SK-N-SH (cell line): ENCODE results near the gene ATG4B. TPM values are rescaled to one million over a fixed set of nuclear protein-coding genes. Genes with fewer than 3 reads are reported as not detected.

Experiments used
- CTCF ChIA-PET: fragments of 300-600, 350-600 bp; formaldehyde crosslinking; extraction: SDS; loops from one replicate; lab custom pipeline; 2021; lab: Yijun Ruan, JAX
- POLR2A ChIA-PET: fragments of 350-600 bp; sonication (Branson Sonifier 250); formaldehyde crosslinking; extraction: SDS; loops from one replicate; lab custom pipeline; 2020; ENCODE audit warnings: antibody characterized with exemption, inconsistent platforms; lab: Yijun Ruan, JAX
- DNase-seq: peaks from one replicate; pipeline ENCODE4 v3.0.0; 2012
- H2AFZ ChIP-seq: fragments of 200-600 bp; sonication (generic); 2 replicates; pipeline ENCODE4 v1.8.1; 2016; ENCODE audit warnings: antibody characterized with exemption, mild to moderate bottlenecking, low read depth
- H3F3A ChIP-seq: fragments of 200-600 bp; sonication (generic); replicated peaks from 2 replicates; pipeline ENCODE3; 2016; ENCODE audit warnings: antibody characterized with exemption, mild to moderate bottlenecking; ENCODE audit not compliant: insufficient read depth
- H3K27ac ChIP-seq, 2 experiments: fragments of 200-500 bp in 1 of 2; fragments of 200-600 bp in 1 of 2; sonication (Bioruptor generic) in 1 of 2; sonication (generic), shearing (Covaris generic) in 1 of 2; 2 replicates each; pipeline versions ENCODE4 v1.5.1 to v1.6.1; 2014 to 2016; ENCODE audit warnings: low read depth in 2 of 2, inconsistent platforms in 1 of 2, low read length in 1 of 2, mild to moderate bottlenecking in 1 of 2, mixed read lengths in 1 of 2
- H3K27me3 ChIP-seq: fragments of 200-600 bp; sonication (generic), shearing (Covaris generic); 2 replicates; pipeline ENCODE4 v1.6.1; 2016; ENCODE audit warnings: mixed run types; ENCODE audit not compliant: insufficient read depth
- H3K36me3 ChIP-seq, 2 experiments: fragments of 200-500 bp in 1 of 2; fragments of 200-600 bp in 1 of 2; sonication (Bioruptor generic) in 1 of 2; sonication (generic) in 1 of 2; replicated peaks in 1 of 2; 2 replicates each; pipeline versions ENCODE3 to v1.5.1; 2014 to 2016; ENCODE audit warnings: low read length in 1 of 2, mild to moderate bottlenecking in 1 of 2; ENCODE audit not compliant: insufficient read depth in 2 of 2, control insufficient read depth in 1 of 2
- H3K4me1 ChIP-seq, 2 experiments: fragments of 200-500 bp in 1 of 2; fragments of 200-600 bp in 1 of 2; sonication (Bioruptor generic) in 1 of 2; sonication (generic), shearing (Covaris generic) in 1 of 2; 2 replicates each; pipeline versions ENCODE4 v1.5.1 to v1.6.1; 2014 to 2016; ENCODE audit warnings: low read depth in 1 of 2, low read length in 1 of 2, mixed run types in 1 of 2; ENCODE audit not compliant: insufficient read depth in 2 of 2, control insufficient read depth in 1 of 2
- H3K4me2 ChIP-seq: fragments of 200-600 bp; sonication (generic), shearing (Covaris generic); 2 replicates; pipeline ENCODE4 v1.6.1; 2017; ENCODE audit warnings: mixed run types
- H3K4me3 ChIP-seq, 2 experiments: fragments of 200-500 bp in 1 of 2; fragments of 200-600 bp in 1 of 2; sonication (Bioruptor generic) in 1 of 2; sonication (generic), shearing (Covaris generic) in 1 of 2; 2 replicates each; pipeline versions ENCODE4 v1.5.1 to v1.8.1; 2014 to 2016; ENCODE audit warnings: low read depth in 2 of 2, inconsistent platforms in 1 of 2, low read length in 1 of 2, mild to moderate bottlenecking in 1 of 2, mixed read lengths in 1 of 2, moderate library complexity in 1 of 2
- H3K79me2 ChIP-seq: fragments of 200-600 bp; sonication (generic); 2 replicates; pipeline ENCODE4 v1.8.1; 2017; ENCODE audit warnings: mild to moderate bottlenecking; ENCODE audit not compliant: insufficient read depth
- H3K9ac ChIP-seq: fragments of 200-600 bp; sonication (generic); 2 replicates; pipeline ENCODE4 v1.6.1; 2017; ENCODE audit warnings: mixed run types
- H3K9me2 ChIP-seq: fragments of 200-600 bp; sonication (generic); 2 replicates; pipeline ENCODE4 v1.6.1; 2017; ENCODE audit warnings: mixed run types
- H3K9me3 ChIP-seq: fragments of 200-600 bp; sonication (generic); 2 replicates; pipeline ENCODE4 v1.6.1; 2017; ENCODE audit warnings: mixed run types, mild to moderate bottlenecking, moderate library complexity
- H4K20me1 ChIP-seq: fragments of 200-600 bp; sonication (generic); 2 replicates; pipeline ENCODE4 v1.6.1; 2017; ENCODE audit warnings: mild to moderate bottlenecking, mixed run types; ENCODE audit not compliant: insufficient read depth
- CHD2 ChIP-seq: fragments of 150-350 bp; IDR thresholded peaks from 2 replicates; pipeline ENCODE4 v1.6.1; 2018; ENCODE audit warnings: low read length; ENCODE audit not compliant: partially characterized antibody
- ELF1 ChIP-seq: IDR thresholded peaks from 2 replicates; pipeline ENCODE4 v1.4.0; 2012
- EZH2phosphoT487 ChIP-seq: fragments of 200-600 bp; sonication (generic); IDR thresholded peaks from 2 replicates; pipeline ENCODE4 v1.6.1; 2017; ENCODE audit warnings: low read depth, mixed run types, mild to moderate bottlenecking, antibody characterized with exemption, moderate library complexity, borderline replicate concordance
- FOSL2 ChIP-seq: IDR thresholded peaks from 2 replicates; pipeline ENCODE4 v1.4.0; 2012; ENCODE audit warnings: low read depth, mild to moderate bottlenecking, moderate library complexity, borderline replicate concordance
- FOXJ3 ChIP-seq: sonication (generic); formaldehyde crosslinking; IDR thresholded peaks from 2 replicates; pipeline ENCODE4 v1.5.1; 2020; ENCODE audit warnings: mild to moderate bottlenecking, missing genetic modification reagents
- GABPA ChIP-seq: IDR thresholded peaks from 2 replicates; pipeline ENCODE4 v1.4.0; 2012; ENCODE audit warnings: low read depth, mild to moderate bottlenecking
- JUND ChIP-seq: IDR thresholded peaks from 2 replicates; pipeline ENCODE4 v1.4.0; 2012
- NRF1 ChIP-seq: IDR thresholded peaks from 2 replicates; pipeline ENCODE4 v1.6.1; 2012; ENCODE audit warnings: low read depth, mild to moderate bottlenecking, low read length
- POLR2AphosphoS5 ChIP-seq: IDR thresholded peaks from 2 replicates; pipeline ENCODE4 v1.6.1; 2012; ENCODE audit warnings: low read depth, low read length
- RAD21 ChIP-seq: IDR thresholded peaks from 2 replicates; pipeline ENCODE4 v1.6.1; 2012; ENCODE audit warnings: mild to moderate bottlenecking, low read length
- TAF1 ChIP-seq: IDR thresholded peaks from 2 replicates; pipeline ENCODE4 v1.6.1; 2012; ENCODE audit warnings: low read depth, mild to moderate bottlenecking, low read length, moderate library complexity, borderline replicate concordance
- YY1 ChIP-seq: IDR thresholded peaks from 2 replicates; pipeline ENCODE4 v1.4.0; 2012; ENCODE audit warnings: low read depth, mild to moderate bottlenecking
- WGBS: methylation state at CpG from one replicate; pipeline ENCODE4 v1.1.6; 2017; ENCODE audit warnings: low lambda C conversion rate; 5-methylcytosine and 5-hydroxymethylcytosine counted together
- polyA plus RNA-seq, 3 experiments: library from polyadenylated mRNA; depleted of rRNA; stranded (reverse); fragments of >200 nt; gene quantifications; 2 replicates each; pipeline ENCODE4 v1.2.3, GENCODE V29; 2012
- TF ChIP-seq, protein P1 (sequence below): IDR thresholded peaks from 2 replicates; pipeline ENCODE4 v1.4.0; 2012; ENCODE audit warnings: low read depth, borderline replicate concordance
- TF ChIP-seq, protein P2 (sequence below): fragments of 150-350 bp; IDR thresholded peaks from 2 replicates; pipeline ENCODE4 v1.6.1; 2016; ENCODE audit warnings: mild to moderate bottlenecking, low read depth, low read length
- TF ChIP-seq, protein P3 (sequence below): fragments of 200-600 bp; sonication (generic); IDR thresholded peaks from 2 replicates; pipeline ENCODE4 v1.6.1; 2017; ENCODE audit warnings: antibody characterized with exemption, mild to moderate bottlenecking, moderate library complexity
- TF ChIP-seq, protein P4 (sequence below): IDR thresholded peaks from 2 replicates; pipeline ENCODE4; 2012

The ATG4B gene
- polyA plus RNA-seq, 1 of the 3 experiments (the other 2 are of a cell fraction) = 107 TPM

DNA sequence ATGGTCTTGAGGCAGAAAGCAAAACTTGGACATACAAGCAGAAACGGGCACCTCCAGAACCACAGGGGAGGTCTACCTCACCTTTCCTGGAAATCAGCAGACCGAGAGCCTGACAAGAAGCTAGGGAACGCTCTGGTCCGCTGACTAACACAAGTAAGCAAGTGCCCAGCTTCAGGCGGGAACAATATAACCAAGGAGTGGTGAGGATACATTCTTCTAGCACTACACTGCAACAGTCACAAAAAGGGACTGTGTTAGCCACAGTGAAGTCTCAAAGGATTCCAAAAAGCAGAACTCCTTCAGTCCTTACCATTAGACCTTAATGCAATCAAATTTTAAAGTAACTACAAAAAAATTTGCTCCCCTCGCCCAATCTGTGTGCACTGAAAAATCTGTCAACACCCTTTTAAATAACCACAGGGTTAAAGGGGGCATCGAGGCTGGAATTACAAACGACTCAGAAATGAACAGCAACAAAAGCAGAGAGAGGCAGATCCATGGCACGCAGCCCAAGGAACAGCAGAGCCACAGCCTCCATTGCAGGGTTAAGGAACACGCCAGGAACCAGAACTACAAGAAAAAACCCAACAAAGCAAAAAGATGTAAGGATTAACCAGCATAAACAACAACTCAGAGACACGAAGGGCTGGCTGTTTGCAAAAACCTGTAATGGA lies 7.6 kb upstream of the ATG4B start:
- H3K27me3 ChIP-seq = no peaks in the 10 kb centered on the region
- no peak overlapping the region for H3K4me3 ChIP-seq
- no peaks in the 10 kb centered on the region for H3K9me2 ChIP-seq
- no peak overlapping the region for H3K27ac ChIP-seq
- peaks cover 100% of the 10 kb centered on the region for H3K79me2 ChIP-seq
- H3F3A ChIP-seq = no peaks in the 10 kb centered on the region
- no peak for DNase-seq
- no peak overlapping the region for H2AFZ ChIP-seq
- no peaks in the 10 kb centered on the region for H3K9me3 ChIP-seq
- no peak overlapping the region for H3K9ac ChIP-seq
- TF ChIP-seq NRF1 (no peak), RAD21 (no peak), FOXJ3 (CRISPR knock-in tag) (no peak), YY1 (no peak), CHD2 (no peak), FOSL2 (no peak), GABPA (no peak), ELF1 (no peak), EZH2phosphoT487 (no peak), TAF1 (no peak), JUND (no peak), POLR2AphosphoS5 (no peak)
- TF ChIP-seq, protein P1, sequence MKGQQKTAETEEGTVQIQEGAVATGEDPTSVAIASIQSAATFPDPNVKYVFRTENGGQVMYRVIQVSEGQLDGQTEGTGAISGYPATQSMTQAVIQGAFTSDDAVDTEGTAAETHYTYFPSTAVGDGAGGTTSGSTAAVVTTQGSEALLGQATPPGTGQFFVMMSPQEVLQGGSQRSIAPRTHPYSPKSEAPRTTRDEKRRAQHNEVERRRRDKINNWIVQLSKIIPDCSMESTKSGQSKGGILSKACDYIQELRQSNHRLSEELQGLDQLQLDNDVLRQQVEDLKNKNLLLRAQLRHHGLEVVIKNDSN = no peak
- TF ChIP-seq, protein P2, sequence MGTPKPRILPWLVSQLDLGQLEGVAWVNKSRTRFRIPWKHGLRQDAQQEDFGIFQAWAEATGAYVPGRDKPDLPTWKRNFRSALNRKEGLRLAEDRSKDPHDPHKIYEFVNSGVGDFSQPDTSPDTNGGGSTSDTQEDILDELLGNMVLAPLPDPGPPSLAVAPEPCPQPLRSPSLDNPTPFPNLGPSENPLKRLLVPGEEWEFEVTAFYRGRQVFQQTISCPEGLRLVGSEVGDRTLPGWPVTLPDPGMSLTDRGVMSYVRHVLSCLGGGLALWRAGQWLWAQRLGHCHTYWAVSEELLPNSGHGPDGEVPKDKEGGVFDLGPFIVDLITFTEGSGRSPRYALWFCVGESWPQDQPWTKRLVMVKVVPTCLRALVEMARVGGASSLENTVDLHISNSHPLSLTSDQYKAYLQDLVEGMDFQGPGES = no peak
- TF ChIP-seq, protein P3, sequence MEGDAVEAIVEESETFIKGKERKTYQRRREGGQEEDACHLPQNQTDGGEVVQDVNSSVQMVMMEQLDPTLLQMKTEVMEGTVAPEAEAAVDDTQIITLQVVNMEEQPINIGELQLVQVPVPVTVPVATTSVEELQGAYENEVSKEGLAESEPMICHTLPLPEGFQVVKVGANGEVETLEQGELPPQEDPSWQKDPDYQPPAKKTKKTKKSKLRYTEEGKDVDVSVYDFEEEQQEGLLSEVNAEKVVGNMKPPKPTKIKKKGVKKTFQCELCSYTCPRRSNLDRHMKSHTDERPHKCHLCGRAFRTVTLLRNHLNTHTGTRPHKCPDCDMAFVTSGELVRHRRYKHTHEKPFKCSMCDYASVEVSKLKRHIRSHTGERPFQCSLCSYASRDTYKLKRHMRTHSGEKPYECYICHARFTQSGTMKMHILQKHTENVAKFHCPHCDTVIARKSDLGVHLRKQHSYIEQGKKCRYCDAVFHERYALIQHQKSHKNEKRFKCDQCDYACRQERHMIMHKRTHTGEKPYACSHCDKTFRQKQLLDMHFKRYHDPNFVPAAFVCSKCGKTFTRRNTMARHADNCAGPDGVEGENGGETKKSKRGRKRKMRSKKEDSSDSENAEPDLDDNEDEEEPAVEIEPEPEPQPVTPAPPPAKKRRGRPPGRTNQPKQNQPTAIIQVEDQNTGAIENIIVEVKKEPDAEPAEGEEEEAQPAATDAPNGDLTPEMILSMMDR = no peak
- TF ChIP-seq, protein P4, sequence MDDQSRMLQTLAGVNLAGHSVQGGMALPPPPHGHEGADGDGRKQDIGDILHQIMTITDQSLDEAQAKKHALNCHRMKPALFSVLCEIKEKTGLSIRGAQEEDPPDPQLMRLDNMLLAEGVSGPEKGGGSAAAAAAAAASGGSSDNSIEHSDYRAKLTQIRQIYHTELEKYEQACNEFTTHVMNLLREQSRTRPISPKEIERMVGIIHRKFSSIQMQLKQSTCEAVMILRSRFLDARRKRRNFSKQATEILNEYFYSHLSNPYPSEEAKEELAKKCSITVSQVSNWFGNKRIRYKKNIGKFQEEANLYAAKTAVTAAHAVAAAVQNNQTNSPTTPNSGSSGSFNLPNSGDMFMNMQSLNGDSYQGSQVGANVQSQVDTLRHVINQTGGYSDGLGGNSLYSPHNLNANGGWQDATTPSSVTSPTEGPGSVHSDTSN = no peak
- TF ChIP-seq, all 33 proteins: peak for 0
- H3K36me3 ChIP-seq = peaks cover 25 to 28% of the 10 kb centered on the region in 2 experiments
- POLR2A ChIA-PET = no interaction called here
- peaks cover 22% of the 10 kb centered on the region for H4K20me1 ChIP-seq
- peaks cover 0 to 3% of the 10 kb centered on the region in 2 experiments; a peak in 2 of 4 replicates for H3K4me1 ChIP-seq
- no peak overlapping the region for H3K4me2 ChIP-seq
- WGBS = 87% methylated on average over 11 of the region's 11 CpGs
- CTCF ChIA-PET = interaction anchor here (2.1 kb wide), 1 partner anchor 29 kb away, joined by 10 read pairs; no protein-coding TSS in a partner anchor
